GM18873 (cell line): ENCODE results near the gene NEMF.
"Not testable (repeated sequence)": the region's sequence is repeated elsewhere in the genome, so short reads cannot be mapped to it uniquely, and the experiment has no call there.

ENCODE experiments used
- ATAC-seq: cut with Tn5 transposase; IDR thresholded peaks from one replicate; pipeline ENCODE4 v1.9.1; 2021; ENCODE audit warnings: mild to moderate bottlenecking, moderate library complexity, moderate number of reproducible peaks; ENCODE audit not compliant: unreplicated experiment, low FRiP score

Gene NEMF

GRCh38 chr14:49879646-49880204 is 27.1 kb upstream of the NEMF start:
- ATAC-seq = peak; percentile 56

GRCh38 chr14:49876563-49877127 is 24.1 kb upstream of the NEMF start:
- ATAC-seq = no peak

GRCh38 chr14:49875640-49876198 is 23.1 kb upstream of the NEMF start:
- ATAC-seq = no peak

- not testable (repeated sequence) for ATAC-seq
These were observed 21.0 kb upstream of the NEMF start for GRCh38 chr14:49873548-49873947.

GRCh38 chr14:49870908-49871307 is 18.3 kb upstream of the NEMF start:
- ATAC-seq = no peak

- ATAC-seq = no peak
These were observed 16.1 kb upstream of the NEMF start for GRCh38 chr14:49868720-49869114.

- ATAC-seq = peak; percentile 86
These were observed 15.5 kb upstream of the NEMF start for GRCh38 chr14:49867831-49868719.

GRCh38 chr14:49865431-49865859 is 12.9 kb upstream of the NEMF start:
- ATAC-seq = no peak

- no peak for ATAC-seq
These were observed 11.1 kb upstream of the NEMF start for GRCh38 chr14:49863487-49864281.

GRCh38 chr14:49862089-49862673 is 9.6 kb upstream of the NEMF start:
- no peak for ATAC-seq

GRCh38 chr14:49861699-49862088 is 9.1 kb upstream of the NEMF start:
- no peak for ATAC-seq

GRCh38 chr14:49860988-49861698 is 8.6 kb upstream of the NEMF start:
- ATAC-seq = no peak

- ATAC-seq = no peak
These were observed 5.8 kb upstream of the NEMF start for GRCh38 chr14:49858383-49858782.

GRCh38 chr14:49857427-49858003 is 4.9 kb upstream of the NEMF start:
- ATAC-seq = no peak

GRCh38 chr14:49853572-49854375 is 1.2 kb upstream of the NEMF start:
- ATAC-seq = no peak

GRCh38 chr14:49853158-49853477 is 530 bp upstream of the NEMF start:
- ATAC-seq = no peak

- no peak for ATAC-seq
These were observed 775 bp downstream of the NEMF start for GRCh38 chr14:49851813-49852212.

- no peak for ATAC-seq
These were observed 3.3 kb downstream of the NEMF start for GRCh38 chr14:49849213-49849847.
